Stomach (tissue), 9 donors: Measurements from ENCODE around the gene EVI2A. TPM values are rescaled to one million over a fixed set of nuclear protein-coding genes. Genes with fewer than 3 reads are reported as not detected.

Experiments used
- DNase-seq, 2 donors: peaks; one replicate each; pipeline versions ENCODE4 v3.0.0 to v3.0.0-alpha.2; 2013 to 2019
- H3K27ac ChIP-seq, 5 donors: fragments of 200-600 bp in 4 of 5; sonication (generic) in 4 of 5; one replicate each; pipeline ENCODE4 v1.5.1; 2013 to 2019; ENCODE audit warnings: mild to moderate bottlenecking in 1 of 5, moderate library complexity in 1 of 5
- H3K27me3 ChIP-seq, 3 donors: fragments of 200-600 bp; sonication (generic); one replicate each; pipeline ENCODE4 v1.5.1; 2017 to 2019; ENCODE audit warnings: mixed run types in 1 of 3
- H3K36me3 ChIP-seq, 4 donors: fragments of 200-600 bp; sonication (generic); 1 replicate in 3 of 4; 2 replicates in 1 of 4; pipeline ENCODE4 v1.5.1; 2016 to 2019
- H3K4me1 ChIP-seq, 4 donors: fragments of 200-600 bp; sonication (generic); one replicate each; pipeline ENCODE4 v1.5.1; 2016 to 2019
- H3K4me3 ChIP-seq, 4 donors: fragments of 200-600 bp; sonication (generic) in 3 of 4; one replicate each; pipeline ENCODE4 v1.5.1; 2016 to 2019; ENCODE audit warnings: mild to moderate bottlenecking in 1 of 4
- H3K9me3 ChIP-seq, 4 donors: fragments of 200-600 bp; sonication (generic); one replicate each; pipeline ENCODE4 v1.5.1; 2016 to 2019
- CTCF ChIP-seq, 7 experiments: fragments of 450-650 bp in 4 of 7; fragments of 200-600 bp in 3 of 7; sonication (generic) in 3 of 7; IDR thresholded peaks; one replicate each; pipeline ENCODE4 v1.5.1; 2016 to 2019; ENCODE audit warnings: antibody characterized with exemption in 7 of 7, control low read depth in 2 of 7, mild to moderate bottlenecking in 1 of 7
- EP300 ChIP-seq: sonication (generic); formaldehyde crosslinking; IDR thresholded peaks from one replicate; pipeline ENCODE4 v1.6.1; 2017; ENCODE audit warnings: antibody characterized with exemption
- POLR2A ChIP-seq, 4 donors: fragments of 450-650 bp; IDR thresholded peaks; one replicate each; pipeline ENCODE4 v1.6.1; 2016; ENCODE audit warnings: antibody characterized with exemption in 4 of 4, control low read depth in 2 of 4, mild to moderate bottlenecking in 1 of 4, moderate library complexity in 1 of 4
- POLR2AphosphoS5 ChIP-seq, 3 donors: sonication (generic); formaldehyde crosslinking; IDR thresholded peaks; one replicate each; pipeline ENCODE4 v1.6.1; 2016; ENCODE audit warnings: antibody characterized with exemption in 3 of 3
- WGBS, 5 donors: extraction: QIAGEN DNeasy Blood & Tissue Kit in 3 of 5; methylation state at CpG; one replicate each; pipeline versions ENCODE4 v1.1.5 to v1.1.7; 2013 to 2018; 5-methylcytosine and 5-hydroxymethylcytosine counted together
- intact Hi-C: fragments of 100-400 bp; cut with DNase I; formaldehyde crosslinking; loops from one replicate; pipeline ENCODE4 v1.15.1; 2023; ENCODE audit warnings: low total_unique reads
- polyA plus RNA-seq, 3 donors: library from polyadenylated mRNA; stranded (reverse); fragments of 200-250 nt; gene quantifications; one replicate each; pipeline ENCODE4 v1.2.3, GENCODE V29; 2013
- total RNA-seq, 5 donors: library from RNA; depleted of rRNA; stranded (reverse); fragments of >200 nt; gene quantifications; one replicate each; pipeline versions ENCODE4 v1.1.0 to v1.2.3, GENCODE V29; 2014 to 2016
- donor health status: healthy with polysubstance abuse.
- donor health status: Bipolar disorder and iron deficiency.
- donor health status: healthy.

The EVI2A gene
- total and polyA plus RNA-seq, 8 donors, result 4.4 to 14.5 (median 5.4) TPM; not detected in 3

DNA sequence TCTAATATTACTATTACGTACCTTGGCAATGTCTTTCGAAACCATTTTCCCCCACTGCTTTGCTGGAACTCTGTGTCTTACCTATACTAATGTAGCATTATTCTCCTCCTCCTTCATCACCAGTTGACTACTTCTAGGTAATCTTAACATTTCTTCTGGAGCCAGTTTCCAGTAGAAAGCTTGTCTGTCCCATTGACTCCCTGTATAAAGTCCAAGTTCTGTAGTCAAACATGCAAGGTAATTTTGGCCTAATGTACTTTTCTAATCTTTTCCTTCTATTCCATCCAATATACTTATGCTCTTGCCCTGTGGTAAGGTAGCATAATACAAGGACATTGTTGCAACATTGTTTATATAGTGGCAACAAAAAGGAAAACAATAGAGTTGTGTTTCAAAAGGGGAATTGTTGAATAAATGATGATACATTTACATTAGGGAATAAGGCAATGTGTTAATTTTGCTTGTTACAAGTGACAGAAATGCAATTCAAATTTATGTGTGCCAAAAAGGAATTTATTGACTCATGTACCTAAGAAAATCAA is 52.3 kb downstream of the EVI2A start:
- H3K4me1 ChIP-seq, result peaks cover 0 to 33% (median 12%) of the 10 kb centered on the region in 4 donors
- no peak for DNase-seq
- no peak overlapping the region for H3K4me3 ChIP-seq
- no peak overlapping the region for H3K27ac ChIP-seq
- intact Hi-C loops, result no loop called here
- H3K36me3 ChIP-seq, result peaks cover 0 to 57% (median 38%) of the 10 kb centered on the region in 4 donors
- no peaks in the 10 kb centered on the region for H3K9me3 ChIP-seq
- WGBS, 5 donors, result 90 to 99% (median 94%) methylated on average over 2 of the region's 2 CpGs
- no peaks in the 10 kb centered on the region for H3K27me3 ChIP-seq
- TF ChIP-seq POLR2A (IDR thresholded peaks at IDR 0.05), result no peak
- TF ChIP-seq CTCF (IDR thresholded peaks at IDR 0.05), result no peak
- TF ChIP-seq EP300, result no peak
- TF ChIP-seq POLR2AphosphoS5 (IDR thresholded peaks at IDR 0.05), result no peak

Other genes with a start within 250 kb of the EVI2A start
- 100 to 1,000 TPM in 1 of 5 donors, 10 to 100 TPM in 4; 41.1 to 108 (median 74.1) TPM for gene NF1, start 226.6 kb downstream of the EVI2A start, total RNA-seq
- 1 to 10 TPM; 5.2 to 7.5 (median 5.7) TPM for gene NF1, start 226.6 kb downstream of the EVI2A start, polyA plus RNA-seq
- 1 to 10 TPM in 1 of 5 donors, not detected in 4; 1.5 TPM for gene OMG, start 24.4 kb downstream of the EVI2A start, total RNA-seq
- 1 to 10 TPM in 1 of 3 donors, under 1 TPM in 2; 0.50 to 5.7 (median 0.75) TPM for gene OMG, start 24.4 kb downstream of the EVI2A start, polyA plus RNA-seq
- 10 to 100 TPM in 1 of 5 donors, 1 to 10 TPM in 4; 1.5 to 21.3 (median 9.8) TPM for gene EVI2B, start 7.6 kb downstream of the EVI2A start, total RNA-seq
- gene EVI2B, start 7.6 kb downstream of the EVI2A start, polyA plus RNA-seq, result 1 to 10 TPM; 4.4 to 7.6 (median 4.6) TPM
- 100 to 1,000 TPM in 1 of 5 donors, 10 to 100 TPM in 4; 11.6 to 121 (median 22.2) TPM for gene RAB11FIP4, start 70.1 kb upstream of the EVI2A start, total RNA-seq
- gene RAB11FIP4, start 70.1 kb upstream of the EVI2A start, polyA plus RNA-seq, result 10 to 100 TPM in 1 of 3 donors, 1 to 10 TPM in 2; 4.7 to 11.6 (median 9.5) TPM